HG02798 (cell line): ENCODE results near the gene MAPK12.

Experiments used
- ATAC-seq: cut with Tn5 transposase; IDR thresholded peaks from one replicate; pipeline ENCODE4 v1.9.1; 2021; ENCODE audit warnings: mild to moderate bottlenecking; ENCODE audit not compliant: unreplicated experiment, poor library complexity

Gene MAPK12

GRCh38 chr22:50261615-50262459 lies at the start of gene MAPK12:
TSS of gene MAPK12 (minus strand) at chr22:50261683. CDS start at chr22:50261509, 174 bp downstream.
- ATAC-seq, result peak; percentile 38

GRCh38 chr22:50310949-50311444 lies 49.5 kb upstream of the MAPK12 start:
- no peak for ATAC-seq

GRCh38 chr22:50310031-50310722 lies 48.7 kb upstream of the MAPK12 start:
- ATAC-seq, result no peak

GRCh38 chr22:50309601-50309991 lies 48.1 kb upstream of the MAPK12 start:
- no peak for ATAC-seq

GRCh38 chr22:50308986-50309600 lies 47.6 kb upstream of the MAPK12 start:
- no peak for ATAC-seq

GRCh38 chr22:50308597-50308935 lies 47.1 kb upstream of the MAPK12 start:
- no peak for ATAC-seq

GRCh38 chr22:50307890-50308596 lies 46.6 kb upstream of the MAPK12 start:
- no peak for ATAC-seq

GRCh38 chr22:50306753-50307749 lies 45.6 kb upstream of the MAPK12 start, which contains the start of gene PLXNB2:
TSS of gene PLXNB2 (minus strand) at chr22:50307646. CDS start at chr22:50290584, 17,062 bp downstream.
- peak; percentile 43 for ATAC-seq

- ATAC-seq, result peak; percentile 44
Observed at GRCh38 chr22:50305923-50306566, 44.6 kb upstream of the MAPK12 start.

- ATAC-seq, result no peak
Observed at GRCh38 chr22:50305393-50305922, 44.0 kb upstream of the MAPK12 start.

GRCh38 chr22:50304528-50305392 lies 43.3 kb upstream of the MAPK12 start:
- ATAC-seq, result no peak

- no peak for ATAC-seq
Observed at GRCh38 chr22:50303848-50304527, 42.5 kb upstream of the MAPK12 start.

- ATAC-seq, result no peak
Observed at GRCh38 chr22:50303515-50303847, 42.0 kb upstream of the MAPK12 start.

- ATAC-seq, result no peak
Observed at GRCh38 chr22:50302564-50302963, 41.1 kb upstream of the MAPK12 start.

- ATAC-seq, result no peak
Observed at GRCh38 chr22:50302041-50302541, 40.6 kb upstream of the MAPK12 start.

- no peak for ATAC-seq
Observed at GRCh38 chr22:50301581-50301991, 40.1 kb upstream of the MAPK12 start.
